Keratinocyte (primary cell): ENCODE results near the gene TMPRSS4. TPM values are rescaled to one million over a fixed set of nuclear protein-coding genes. Genes with fewer than 3 reads are reported as not detected.

ENCODE experiments used
- DNase-seq: peaks from one replicate; pipeline ENCODE4 v3.0.0-alpha.2; 2011; ENCODE audit warnings: low read depth, missing footprints, low spot score
- FAIRE-seq: peaks from 2 replicates; lab custom pipeline; 2011; peaks lifted over from hg19 to GRCh38; lab: Jason Lieb, UNC
- H2AFZ ChIP-seq: 2 replicates; pipeline ENCODE4 v1.6.0; 2012; ENCODE audit warnings: low read length, control low read depth, inconsistent platforms; ENCODE audit not compliant: control insufficient read depth
- H3K27ac ChIP-seq: 2 replicates; pipeline ENCODE4 v1.5.1; 2011; ENCODE audit warnings: low read length; ENCODE audit not compliant: control insufficient read depth, insufficient read depth
- H3K27me3 ChIP-seq: 3 replicates; pipeline ENCODE4 v1.6.0; 2011; ENCODE audit warnings: low read length; ENCODE audit not compliant: control insufficient read depth, insufficient read depth; ENCODE audit errors: extremely low read depth
- H3K36me3 ChIP-seq, 2 experiments: 2 replicates in 1 of 2; 3 replicates in 1 of 2; pipeline ENCODE4 v1.5.1; 2011; ENCODE audit warnings: low read length in 2 of 2, mild to moderate bottlenecking in 1 of 2; ENCODE audit not compliant: control insufficient read depth in 2 of 2, insufficient read depth in 2 of 2; ENCODE audit errors: extremely low read depth in 1 of 2
- H3K4me1 ChIP-seq: 3 replicates; pipeline ENCODE4 v1.5.1; 2011; ENCODE audit warnings: low read length; ENCODE audit not compliant: control insufficient read depth, insufficient read depth; ENCODE audit errors: extremely low read depth
- H3K4me2 ChIP-seq: 3 replicates; pipeline ENCODE4 v1.6.0; 2011; ENCODE audit warnings: low read depth, low read length; ENCODE audit not compliant: control insufficient read depth, insufficient read depth; ENCODE audit errors: extremely low read depth
- H3K4me3 ChIP-seq, 3 experiments: fragments of 200-600 bp in 1 of 3; sonication (generic) in 1 of 3; 2 replicates in 2 of 3; 3 replicates in 1 of 3; pipeline ENCODE4 v1.5.1; 2011 to 2016; ENCODE audit warnings: low read length in 3 of 3, mild to moderate bottlenecking in 3 of 3, control low read depth in 2 of 3, inconsistent platforms in 1 of 3, low read depth in 1 of 3, mixed read lengths in 1 of 3, mixed run types in 1 of 3, moderate library complexity in 1 of 3; ENCODE audit not compliant: control insufficient read depth in 2 of 3, insufficient read depth in 2 of 3; ENCODE audit errors: extremely low read depth in 1 of 3
- H3K79me2 ChIP-seq: 2 replicates; pipeline ENCODE4 v1.6.0; 2012; ENCODE audit warnings: low read length; ENCODE audit not compliant: control insufficient read depth, insufficient read depth
- H3K9ac ChIP-seq: 3 replicates; pipeline ENCODE4 v1.6.0; 2011; ENCODE audit warnings: low read length; ENCODE audit not compliant: control insufficient read depth, insufficient read depth; ENCODE audit errors: extremely low read depth
- H3K9me1 ChIP-seq: 3 replicates; pipeline ENCODE4 v1.6.0; 2011; ENCODE audit warnings: low read length; ENCODE audit not compliant: control insufficient read depth, insufficient read depth; ENCODE audit errors: extremely low read depth
- H3K9me3 ChIP-seq: 2 replicates; pipeline ENCODE4 v1.5.1; 2012; ENCODE audit warnings: low read depth, low read length; ENCODE audit not compliant: control insufficient read depth
- H4K20me1 ChIP-seq: 3 replicates; pipeline ENCODE4 v1.6.0; 2011; ENCODE audit warnings: low read length; ENCODE audit not compliant: control insufficient read depth, insufficient read depth; ENCODE audit errors: extremely low read depth
- CTCF ChIP-seq, 3 experiments: IDR thresholded peaks in 1 of 3; conservative IDR thresholded peaks in 1 of 3; optimal IDR thresholded peaks in 1 of 3; 2 replicates in 2 of 3; 3 replicates in 1 of 3; pipeline versions ENCODE3 to v1.5.1; 2011; ENCODE audit warnings: low read length in 3 of 3, mild to moderate bottlenecking in 3 of 3, moderate library complexity in 2 of 3, control low read depth in 1 of 3, inconsistent platforms in 1 of 3; ENCODE audit not compliant: insufficient read depth in 2 of 3; ENCODE audit errors: extremely low read depth in 1 of 3
- EZH2 ChIP-seq: IDR thresholded peaks from one replicate; pipeline ENCODE4 v1.6.1; 2012; ENCODE audit warnings: inconsistent platforms, mild to moderate bottlenecking, low read length, moderate library complexity
- dilution Hi-C: fragments of 300-500 bp; cut with MboI; formaldehyde crosslinking; loops from one replicate; pipeline ENCODE4 v1.7.0; 2020; ENCODE audit warnings: low sequenced_read_pairs; ENCODE audit not compliant: extremely low pct_ligation_motif_present
- polyA minus RNA-seq, 3 experiments: library from RNA; depleted of rRNA, polyadenylated mRNA; stranded (reverse); fragments of >200 nt; gene quantifications; 1 replicate in 1 of 3; 2 replicates in 1 of 3; 3 replicates in 1 of 3; pipeline ENCODE4 v1.2.3, GENCODE V29; 2011
- polyA plus RNA-seq, 5 experiments: library from polyadenylated mRNA; depleted of rRNA in 3 of 5; stranded (reverse) in 3 of 5; stranded (forward) in 1 of 5; unstranded in 1 of 5; fragments of >200 nt; gene quantifications; 1 replicate in 1 of 5; 2 replicates in 3 of 5; 3 replicates in 1 of 5; pipeline versions ENCODE4 v1.2.1 to v1.2.3, GENCODE V29; 2011 to 2012; ENCODE audit warnings: missing spikeins in 2 of 5, low read depth in 1 of 5, low replicate concordance in 1 of 5

Gene TMPRSS4
- polyA plus RNA-seq, result 0.69 to 1.7 TPM (median 1.2 TPM) in 3 replicates
- 2.9 TPM for polyA plus RNA-seq (2011; ENCODE audit: low read depth)
- 0.48 and 1.7 TPM in 2 replicates for polyA plus RNA-seq (2011; cell fraction: cytosol; rRNA removed)
- 0.85 and 1.3 TPM in 2 replicates for polyA plus RNA-seq (2011; cell fraction: nucleus; rRNA removed)
- polyA plus RNA-seq (2012; ENCODE audit: low replicate concordance), result 0.77 and 7.0 TPM in 2 replicates
- polyA minus RNA-seq, result 0.72 to 3.1 TPM (median 1.5 TPM) in 3 replicates
- polyA minus RNA-seq (2011; cell fraction: cytosol; rRNA and poly(A)+ RNA removed), result not detected
- polyA minus RNA-seq (2011; cell fraction: nucleus; rRNA and poly(A)+ RNA removed), result 1.6 and 1.7 TPM in 2 replicates

DNA sequence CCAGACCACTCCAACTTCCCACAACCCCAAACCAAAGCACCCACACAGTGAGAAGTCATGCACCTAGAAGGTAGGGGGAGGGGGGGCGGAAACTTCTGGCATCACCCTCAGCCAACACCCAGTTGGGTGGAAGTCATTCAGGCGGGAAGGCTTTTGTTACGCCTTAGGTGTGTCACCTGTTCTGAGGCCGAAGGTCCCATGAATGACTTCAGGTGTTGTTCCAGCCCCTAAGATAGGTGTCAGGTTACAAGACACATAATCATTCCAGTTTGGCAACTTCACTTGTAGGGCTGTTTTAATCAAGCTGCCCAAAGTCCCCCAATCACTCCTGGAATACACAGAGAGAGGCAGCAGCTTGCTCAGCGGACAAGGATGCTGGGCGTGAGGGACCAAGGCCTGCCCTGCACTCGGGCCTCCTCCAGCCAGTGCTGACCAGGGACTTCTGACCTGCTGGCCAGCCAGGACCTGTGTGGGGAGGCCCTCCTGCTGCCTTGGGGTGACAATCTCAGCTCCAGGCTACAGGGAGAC, at the start of gene TMPRSS4:
TSS of gene TMPRSS4 (plus strand) at position 325 of the 528 bp plus-strand sequence. CDS start 225 bp downstream, outside the sequence.
- H3K9me3 ChIP-seq, result no peaks in the 10 kb centered on the region
- H2AFZ ChIP-seq, result no peak within 1 kb of the TSS
- peak; percentile 65 for DNase-seq
- H4K20me1 ChIP-seq, result no peaks in the 10 kb centered on the region
- no peak within 1 kb of the TSS for H3K4me3 ChIP-seq
- H3K27ac ChIP-seq, result no peak within 1 kb of the TSS
- dilution Hi-C loops, result no loop called here
- H3K4me1 ChIP-seq, result peaks cover 33% of the 10 kb centered on the region
- H3K36me3 ChIP-seq, result no peaks in the 10 kb centered on the region
- H3K9ac ChIP-seq, result no peak within 1 kb of the TSS
- FAIRE-seq, result peak; percentile 96
- peak within 1 kb of the TSS; percentile 20 for H3K4me2 ChIP-seq
- no peaks in the 10 kb centered on the region for H3K9me1 ChIP-seq
- H3K27me3 ChIP-seq, result no peaks in the 10 kb centered on the region
- TF ChIP-seq EZH2 (no peak), CTCF (optimal IDR thresholded peaks at IDR 0.05 in 1 of 3, IDR thresholded peaks at IDR 0.05 in 1 of 3, conservative IDR thresholded peaks at IDR 0.05 in 1 of 3; ENCODE audit: extremely low read depth in 1 of 3, insufficient read depth in 2 of 3, low read length in 3 of 3) (no peak)
- H3K79me2 ChIP-seq, result no peaks in the 10 kb centered on the region

GRCh38 chr11:118027694-118028093, 49.2 kb upstream of the TMPRSS4 start:
- dilution Hi-C loops, result no loop called here
- FAIRE-seq, result no peak
- H3K36me3 ChIP-seq, result no peaks in the 10 kb centered on the region

More at GRCh38 chr11:118027694-118028093, 49.2 kb upstream of the TMPRSS4 start:
- Histone ChIP-seq H3K79me2 (no peaks in the 10 kb centered on the region), H3K9me3 (no peaks in the 10 kb centered on the region), H3K27ac (no peak overlapping the region), H2AFZ (no peak overlapping the region), H3K4me3 (no peak overlapping the region), H3K4me1 (no peaks in the 10 kb centered on the region), H3K27me3 (peaks cover 6% of the 10 kb centered on the region), H3K4me2 (no peak overlapping the region), H3K9me1 (no peaks in the 10 kb centered on the region), H4K20me1 (no peaks in the 10 kb centered on the region), H3K9ac (no peak overlapping the region)
- no peak for DNase-seq
- TF ChIP-seq EZH2 (no peak), CTCF (optimal IDR thresholded peaks at IDR 0.05 in 1 of 3, IDR thresholded peaks at IDR 0.05 in 1 of 3, conservative IDR thresholded peaks at IDR 0.05 in 1 of 3; ENCODE audit: extremely low read depth in 1 of 3, insufficient read depth in 2 of 3, low read length in 3 of 3) (no peak)
